ENCODE measurements around the gene KCNT1.

Gene KCNT1

DNA sequence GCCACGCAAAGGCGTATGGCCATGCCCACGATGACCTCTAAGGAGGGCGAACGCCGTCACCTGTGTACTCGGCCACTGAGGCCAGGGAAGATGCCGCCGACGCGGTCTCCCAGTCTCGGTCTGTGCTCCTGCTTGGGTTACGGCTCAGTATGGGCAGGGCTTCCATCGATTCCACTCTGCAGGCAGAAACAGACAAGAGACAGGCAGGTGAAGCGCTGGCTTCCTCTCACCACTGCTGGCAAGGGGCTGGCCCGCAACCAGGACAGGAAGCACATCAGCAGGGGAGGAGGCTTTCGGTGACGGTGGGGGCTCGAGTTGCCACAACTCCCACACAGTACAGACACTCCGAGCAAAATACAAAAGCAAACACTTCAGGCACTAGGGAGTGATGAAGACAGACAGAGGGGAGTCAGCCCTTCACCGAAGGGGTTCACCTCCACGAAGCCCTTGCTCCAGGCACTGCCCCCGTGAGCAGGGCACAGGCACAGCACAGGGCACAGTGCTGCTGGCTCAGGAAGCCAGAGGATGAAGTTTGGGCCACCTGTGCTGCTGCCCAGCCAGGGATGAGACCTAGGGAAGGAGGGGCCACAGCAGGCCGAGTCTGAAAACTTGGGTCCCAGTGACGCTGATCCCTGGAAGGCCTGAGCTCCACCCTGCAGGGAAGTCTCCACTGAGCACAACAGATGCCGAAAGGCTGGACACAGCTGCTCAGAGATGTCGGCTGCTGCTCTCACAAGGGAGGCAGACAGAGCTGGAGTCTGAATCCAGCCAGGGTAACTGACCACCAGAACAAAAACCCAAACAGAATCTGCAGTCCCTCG, 114.1 kb downstream of the KCNT1 start:
- no peak for TF ChIP-seq CTCF (IDR thresholded peaks at IDR 0.05)

DNA sequence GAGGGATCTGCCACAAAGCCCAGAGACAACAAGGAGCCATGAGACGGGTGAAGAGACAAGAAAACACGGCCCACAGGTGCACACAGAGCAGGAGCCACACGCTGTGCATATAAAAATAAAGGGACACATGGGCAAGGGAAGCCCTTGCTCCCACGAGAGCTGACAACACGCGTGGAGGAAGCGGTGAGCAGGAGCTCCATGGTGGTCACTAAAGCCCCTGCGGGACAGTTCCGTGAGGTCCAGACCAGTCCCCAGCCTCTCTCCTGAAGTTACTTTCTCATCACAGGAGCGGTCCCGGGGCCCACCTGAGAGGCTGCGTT, 114.6 kb downstream of the KCNT1 start:
- no peak for TF ChIP-seq CTCF (IDR thresholded peaks at IDR 0.05)

DNA sequence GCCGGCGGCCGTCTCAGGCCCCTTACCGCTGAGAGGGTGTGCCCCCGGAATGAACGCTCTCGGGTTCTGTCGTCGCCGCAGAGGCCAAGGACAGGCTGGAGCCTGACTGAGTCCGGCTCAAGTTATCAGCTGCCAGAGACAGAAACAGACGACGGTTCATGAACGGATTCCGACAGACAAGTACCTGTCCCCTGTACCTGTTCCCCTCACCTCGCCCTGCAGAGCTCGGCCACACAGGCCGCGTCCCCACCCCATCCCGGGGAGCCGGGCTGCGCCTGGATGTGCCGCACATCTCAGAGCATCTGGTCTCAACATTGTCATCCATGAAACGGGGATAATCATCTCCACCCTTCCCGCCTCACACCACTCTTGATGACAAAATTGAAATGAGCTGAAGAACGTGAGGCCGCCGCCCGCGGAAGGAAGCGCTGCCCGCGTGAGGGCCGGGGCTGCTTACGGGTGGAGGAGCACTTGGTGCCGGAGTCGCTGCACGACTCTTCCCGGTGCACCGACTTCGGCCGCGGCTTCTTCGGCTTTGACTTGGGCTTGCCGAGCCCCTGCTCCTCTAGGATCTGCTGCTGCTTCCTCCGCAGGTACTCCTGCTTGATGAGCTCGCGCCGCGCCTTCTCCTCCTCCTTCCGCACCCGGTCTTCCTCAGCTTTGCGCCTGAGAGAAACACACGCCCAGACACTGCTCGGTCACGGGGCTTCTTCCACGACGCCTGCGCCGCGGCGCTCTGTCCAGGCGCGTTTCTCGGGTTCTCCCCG, 116.1 kb downstream of the KCNT1 start:
- TF ChIP-seq CTCF (IDR thresholded peaks at IDR 0.05): no peak

GRCh38 chr9:135818718-135819475, 116.9 kb downstream of the KCNT1 start:
- TF ChIP-seq CTCF (IDR thresholded peaks at IDR 0.05): no peak

DNA sequence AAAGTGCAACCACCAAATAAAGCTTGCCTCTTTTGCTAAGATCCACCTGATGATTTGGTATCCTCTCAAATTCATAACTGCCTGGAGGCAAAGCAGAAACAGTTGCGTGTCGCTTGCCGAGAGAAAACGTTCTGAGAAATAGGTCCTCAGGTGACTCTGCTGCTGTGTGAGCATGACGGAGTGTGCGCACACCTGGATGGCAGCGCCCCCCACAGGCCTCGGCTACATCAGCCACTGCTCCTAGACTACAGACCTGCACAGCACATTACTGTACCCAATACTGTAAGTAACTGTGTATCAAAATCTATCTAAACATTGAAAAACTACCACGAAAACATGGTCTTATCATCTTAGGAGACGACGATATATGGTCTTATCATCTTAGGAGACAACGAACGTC, 117.9 kb downstream of the KCNT1 start:
- TF ChIP-seq CTCF (IDR thresholded peaks at IDR 0.05): peak; percentile 22; the same call in 1 of the 2 replicates

- TF ChIP-seq CTCF (IDR thresholded peaks at IDR 0.05): no peak
These were observed 118.7 kb downstream of the KCNT1 start for GRCh38 chr9:135820661-135821060.

- no peak for TF ChIP-seq CTCF (IDR thresholded peaks at IDR 0.05)
These were observed 119.1 kb downstream of the KCNT1 start for GRCh38 chr9:135821116-135821515.
